ENCODE data around the gene VEPH1.

VEPH1 gene

GRCh38 chr3:157502916-157503595, at the start of gene VEPH1:
Gene VEPH1 (minus strand): TSS chr3:157503416. CDS start chr3:157495349, 8,067 bp downstream.
- DNase-seq, result no peak

- no peak for DNase-seq
These were observed 48.7 kb upstream of the VEPH1 start for GRCh38 chr3:157551961-157552360.

- no peak for DNase-seq
These were observed 46.3 kb upstream of the VEPH1 start for GRCh38 chr3:157549498-157549897.

- no peak for DNase-seq
These were observed 41.4 kb upstream of the VEPH1 start for GRCh38 chr3:157544501-157545130.

- no peak for DNase-seq
These were observed 40.4 kb upstream of the VEPH1 start for GRCh38 chr3:157543501-157544035.

- no peak for DNase-seq
These were observed 39.7 kb upstream of the VEPH1 start for GRCh38 chr3:157542711-157543500.

- DNase-seq, result no peak
These were observed 38.5 kb upstream of the VEPH1 start for GRCh38 chr3:157541506-157542236.

- no peak for DNase-seq
These were observed 37.4 kb upstream of the VEPH1 start for GRCh38 chr3:157540656-157541055.

GRCh38 chr3:157535667-157536066, 32.5 kb upstream of the VEPH1 start:
- DNase-seq, result no peak

- no peak for DNase-seq
These were observed 31.5 kb upstream of the VEPH1 start for GRCh38 chr3:157534725-157535161.

GRCh38 chr3:157533298-157534070, 30.3 kb upstream of the VEPH1 start:
- no peak for DNase-seq

- DNase-seq, result no peak
These were observed 29.5 kb upstream of the VEPH1 start for GRCh38 chr3:157532529-157533297.

GRCh38 chr3:157531771-157532170, 28.6 kb upstream of the VEPH1 start:
- no peak for DNase-seq

GRCh38 chr3:157531301-157531660, 28.1 kb upstream of the VEPH1 start:
- no peak for DNase-seq

GRCh38 chr3:157530637-157531300, 27.6 kb upstream of the VEPH1 start:
- DNase-seq, result no peak

- DNase-seq, result no peak
These were observed 26.5 kb upstream of the VEPH1 start for GRCh38 chr3:157529751-157530150.

- no peak for DNase-seq
These were observed 25.9 kb upstream of the VEPH1 start for GRCh38 chr3:157529085-157529484.

GRCh38 chr3:157527131-157527881, 24.1 kb upstream of the VEPH1 start:
- DNase-seq, result no peak

- no peak for DNase-seq
These were observed 22.8 kb upstream of the VEPH1 start for GRCh38 chr3:157526036-157526435.

- DNase-seq, result no peak
These were observed 20.6 kb upstream of the VEPH1 start for GRCh38 chr3:157523814-157524213.
